HG03280 (cell line): ENCODE data around the gene LRIT2.

Source experiments
- ATAC-seq: cut with Tn5 transposase; IDR thresholded peaks from one replicate; pipeline ENCODE4 v1.9.1; 2021; ENCODE audit warnings: mild to moderate bottlenecking, moderate library complexity; ENCODE audit not compliant: unreplicated experiment

The LRIT2 gene

GRCh38 chr10:84244651-84245270, 19.4 kb upstream of the LRIT2 start, which contains the start of gene RGR:
Gene RGR (plus strand): TSS chr10:84245053. CDS start chr10:84245091, 38 bp downstream.
- no peak for ATAC-seq

GRCh38 chr10:84243759-84244158, 18.4 kb upstream of the LRIT2 start:
- no peak for ATAC-seq

- ATAC-seq = no peak
Measured at GRCh38 chr10:84241185-84241790, 15.9 kb upstream of the LRIT2 start, which contains the start of gene LRIT1. Gene LRIT1 (minus strand): TSS chr10:84241546. CDS start chr10:84241439, 107 bp downstream.

GRCh38 chr10:84238909-84239308, 13.6 kb upstream of the LRIT2 start:
- ATAC-seq = no peak

- ATAC-seq = no peak
Measured at GRCh38 chr10:84237199-84238051, 12.1 kb upstream of the LRIT2 start.

- ATAC-seq = no peak
Measured at GRCh38 chr10:84236807-84237198, 11.5 kb upstream of the LRIT2 start.

- ATAC-seq = no peak
Measured at GRCh38 chr10:84235096-84235495, 9.8 kb upstream of the LRIT2 start.

GRCh38 chr10:84234479-84234878, 9.1 kb upstream of the LRIT2 start:
- no peak for ATAC-seq

GRCh38 chr10:84233940-84234339, 8.6 kb upstream of the LRIT2 start:
- ATAC-seq = no peak

GRCh38 chr10:84232376-84232775, 7.0 kb upstream of the LRIT2 start:
- ATAC-seq = no peak

- no peak for ATAC-seq
Measured at GRCh38 chr10:84230359-84230758, 5.0 kb upstream of the LRIT2 start.

GRCh38 chr10:84227810-84228209, 2.5 kb upstream of the LRIT2 start:
- ATAC-seq = no peak

- ATAC-seq = no peak
Measured at GRCh38 chr10:84226616-84227015, 1.3 kb upstream of the LRIT2 start.

- no peak for ATAC-seq
Measured at GRCh38 chr10:84224411-84225028, 824 bp downstream of the LRIT2 start.

- no peak for ATAC-seq
Measured at GRCh38 chr10:84221916-84222315, 3.4 kb downstream of the LRIT2 start.

- no peak for ATAC-seq
Measured at GRCh38 chr10:84217746-84218145, 7.6 kb downstream of the LRIT2 start.

- no peak for ATAC-seq
Measured at GRCh38 chr10:84216834-84217233, 8.5 kb downstream of the LRIT2 start.

- peak; percentile 88 for ATAC-seq
Measured at GRCh38 chr10:84214612-84215235, 10.6 kb downstream of the LRIT2 start.

GRCh38 chr10:84214046-84214572, 11.2 kb downstream of the LRIT2 start:
- ATAC-seq = no peak

GRCh38 chr10:84213076-84213475, 12.3 kb downstream of the LRIT2 start:
- no peak for ATAC-seq

GRCh38 chr10:84212014-84212413, 13.3 kb downstream of the LRIT2 start:
- ATAC-seq = no peak
